Activated CD8-positive, alpha-beta memory T cell treated with anti-CD3 and anti-CD28 coated beads, Interleukin-2, amount 50 U/mL, for 4 hours (primary cell): ENCODE data around the gene MLXIP.
"Not testable (repeated sequence)": the region's sequence is repeated elsewhere in the genome, so short reads cannot be mapped to it uniquely, and the experiment has no call there.

Experiments
- DNase-seq: peaks from one replicate; pipeline ENCODE4 v3.0.0-alpha.2; 2020

Gene MLXIP

GRCh38 chr12:122078141-122079032, at the start of gene MLXIP:
Gene MLXIP, plus strand, starts transcription at chr12:122078756. Its CDS starts 98 bp downstream, at chr12:122078854.
- DNase-seq = peak; percentile 92

- DNase-seq = no peak
Measured at GRCh38 chr12:122028905-122029560, 49.5 kb upstream of the MLXIP start.

- no peak for DNase-seq
Measured at GRCh38 chr12:122029620-122030423, 48.7 kb upstream of the MLXIP start.

- no peak for DNase-seq
Measured at GRCh38 chr12:122030424-122031035, 48.0 kb upstream of the MLXIP start.

- DNase-seq = peak; percentile 64
Measured at GRCh38 chr12:122031342-122032216, 47.0 kb upstream of the MLXIP start.

- no peak for DNase-seq
Measured at GRCh38 chr12:122032580-122032979, 46.0 kb upstream of the MLXIP start.

GRCh38 chr12:122035292-122035691, 43.3 kb upstream of the MLXIP start:
- DNase-seq = no peak

GRCh38 chr12:122036153-122036552, 42.4 kb upstream of the MLXIP start:
- no peak for DNase-seq

- no peak for DNase-seq
Measured at GRCh38 chr12:122040579-122041386, 37.8 kb upstream of the MLXIP start.

GRCh38 chr12:122041458-122041857, 37.1 kb upstream of the MLXIP start:
- DNase-seq = not testable (repeated sequence)

GRCh38 chr12:122042910-122043309, 35.6 kb upstream of the MLXIP start:
- no peak for DNase-seq

- DNase-seq = no peak
Measured at GRCh38 chr12:122043476-122043875, 35.1 kb upstream of the MLXIP start.

- DNase-seq = no peak
Measured at GRCh38 chr12:122045262-122045661, 33.3 kb upstream of the MLXIP start.

GRCh38 chr12:122046145-122046544, 32.4 kb upstream of the MLXIP start:
- no peak for DNase-seq

- no peak for DNase-seq
Measured at GRCh38 chr12:122048151-122048550, 30.4 kb upstream of the MLXIP start.

GRCh38 chr12:122049827-122050226, 28.7 kb upstream of the MLXIP start:
- no peak for DNase-seq

- no peak for DNase-seq
Measured at GRCh38 chr12:122050706-122051105, 27.9 kb upstream of the MLXIP start.

GRCh38 chr12:122051231-122051876, 27.2 kb upstream of the MLXIP start:
- no peak for DNase-seq

- no peak for DNase-seq
Measured at GRCh38 chr12:122052285-122052684, 26.3 kb upstream of the MLXIP start.

GRCh38 chr12:122054842-122055520, 23.6 kb upstream of the MLXIP start:
- DNase-seq = no peak
